ENCODE data around the gene P2RY13.
A peak's percentile ranks its signal among the peaks of the same experiment; 100 is the strongest.

P2RY13 gene

DNA sequence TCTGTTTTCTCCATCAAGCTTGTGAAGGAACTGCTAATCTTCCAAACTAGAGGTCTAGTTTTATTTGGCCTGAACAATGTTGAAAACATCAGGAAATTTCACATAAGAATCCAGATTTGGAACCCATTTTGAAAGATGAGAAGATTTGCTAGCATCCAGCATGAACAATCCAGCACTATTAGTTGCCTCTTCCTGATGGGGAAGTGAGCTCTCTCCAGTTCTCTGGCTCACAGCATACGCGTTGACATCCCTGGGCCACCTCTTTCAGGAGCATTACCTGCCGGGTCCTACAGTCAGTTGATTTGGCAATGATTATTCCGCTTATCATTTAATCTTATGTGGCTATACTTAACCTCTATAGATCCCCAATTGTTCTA, 23.6 kb downstream of the P2RY13 start:
- Histone ChIP-seq H3K27me3 (ENCODE audit: control insufficient read depth in 3 of 3, insufficient read depth in 3 of 3, low read depth in 1 of 3, low read length in 3 of 3) (no peaks in the 10 kb centered on the region), H3K4me2 (ENCODE audit: insufficient read depth, low read length, poor library complexity, severe bottlenecking) (no peak overlapping the region), H3K14ac (ENCODE audit: low read length) (no peak overlapping the region), H3K23ac (ENCODE audit: low read depth, low read length, poor library complexity) (no peak overlapping the region), H3K18ac (ENCODE audit: low read length) (no peak overlapping the region), H3K9me3 (replicated peaks in 1 of 2; ENCODE audit: control insufficient read depth in 2 of 2, insufficient read depth in 1 of 2, low read depth in 1 of 2, low read length in 2 of 2) (no peaks in the 10 kb centered on the region), H2AFZ (ENCODE audit: low read length) (no peak overlapping the region), H4K91ac (ENCODE audit: low read depth, low read length, poor library complexity) (no peak overlapping the region), H3K27ac (replicated peaks; ENCODE audit: low read length) (no peak overlapping the region), H3K9ac (ENCODE audit: low read depth, low read length, poor library complexity) (no peak overlapping the region), H3K4me1 (ENCODE audit: control insufficient read depth in 2 of 2, insufficient read depth in 1 of 2, low read depth in 1 of 2, low read length in 2 of 2) (peaks cover 6 to 9% of the 10 kb centered on the region in 2 donors), H3K4me3 (ENCODE audit: low read length in 2 of 2) (no peak overlapping the region), H4K8ac (ENCODE audit: low read depth, low read length) (no peak overlapping the region), H2BK5ac (ENCODE audit: low read length) (no peak overlapping the region), H2BK12ac (ENCODE audit: low read length) (no peak overlapping the region), H2AK5ac (ENCODE audit: low read depth, low read length) (no peak overlapping the region), H3K4ac (ENCODE audit: low read length) (no peak overlapping the region), H3K79me1 (ENCODE audit: low read depth, low read length) (no peaks in the 10 kb centered on the region), H2BK15ac (ENCODE audit: low read length) (no peak overlapping the region), H2BK120ac (ENCODE audit: low read depth, low read length) (no peak overlapping the region), H3K36me3 (replicated peaks in 1 of 2; ENCODE audit: control insufficient read depth in 2 of 2, insufficient read depth in 2 of 2, low read length in 2 of 2) (no peaks in the 10 kb centered on the region)
- no CpG with 5 or more reads among the region's 4 CpGs for WGBS, 2 donors (ENCODE audit: extremely low coverage in 2 of 2, insufficient read length in 2 of 2, insufficient replicate concordance in 1 of 2)
- no peak for DNase-seq (ENCODE audit: low spot score)

DNA sequence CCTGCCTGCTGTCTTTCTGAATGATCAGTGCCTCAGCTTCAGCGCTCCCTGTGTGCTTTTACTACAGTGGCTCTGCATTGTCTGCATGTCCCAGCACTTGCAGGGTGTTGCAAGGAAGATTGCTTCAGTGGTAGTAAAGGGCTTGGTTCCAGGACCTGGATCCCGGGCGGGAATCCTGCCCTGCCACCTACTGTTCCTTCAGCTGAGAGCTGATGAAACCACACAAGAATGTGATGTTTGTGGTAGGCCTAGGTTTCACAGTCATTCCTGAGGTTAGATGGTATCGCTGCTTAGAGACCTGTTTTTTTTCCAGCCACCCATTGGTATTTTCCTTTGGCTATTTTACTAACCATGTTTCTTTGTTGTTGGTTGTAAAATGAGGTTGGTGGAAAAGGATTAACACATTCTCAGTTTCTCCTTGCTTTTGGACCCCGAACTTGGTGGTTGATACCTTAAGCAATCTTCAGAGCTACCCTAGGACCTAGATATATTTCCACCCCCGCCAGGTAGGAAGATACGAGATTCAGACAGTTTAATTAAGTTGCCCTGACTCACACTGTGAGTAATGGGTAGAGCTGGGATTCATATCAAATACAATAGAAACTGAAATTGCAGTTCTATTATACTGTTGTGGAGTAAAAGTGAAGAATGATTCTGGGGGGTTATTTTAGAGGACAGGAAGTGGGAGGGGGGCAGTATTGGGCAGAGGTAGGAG, 24.1 kb downstream of the P2RY13 start:
- peak overlapping the region; percentile 25 for H3K9ac ChIP-seq (ENCODE audit: low read depth, low read length, poor library complexity)
- no peaks in the 10 kb centered on the region for H3K36me3 ChIP-seq (replicated peaks in 1 of 2; ENCODE audit: control insufficient read depth in 2 of 2, insufficient read depth in 2 of 2, low read length in 2 of 2)
- no peak overlapping the region for H2BK5ac ChIP-seq (ENCODE audit: low read length)
- H3K23ac ChIP-seq (ENCODE audit: low read depth, low read length, poor library complexity): no peak overlapping the region
- no peaks in the 10 kb centered on the region for H3K79me1 ChIP-seq (ENCODE audit: low read depth, low read length)
- no peak for DNase-seq (ENCODE audit: low spot score)
- peaks cover 6 to 9% of the 10 kb centered on the region in 2 donors for H3K4me1 ChIP-seq (ENCODE audit: control insufficient read depth in 2 of 2, insufficient read depth in 1 of 2, low read depth in 1 of 2, low read length in 2 of 2)
- peak overlapping the region; percentile 46 for H3K18ac ChIP-seq (ENCODE audit: low read length)
- no peak overlapping the region for H3K14ac ChIP-seq (ENCODE audit: low read length)
- H4K91ac ChIP-seq (ENCODE audit: low read depth, low read length, poor library complexity): no peak overlapping the region
- H3K27ac ChIP-seq (replicated peaks; ENCODE audit: low read length): no peak overlapping the region
- H2BK12ac ChIP-seq (ENCODE audit: low read length): no peak overlapping the region
- no peak overlapping the region for H2BK15ac ChIP-seq (ENCODE audit: low read length)
- no peaks in the 10 kb centered on the region for H3K9me3 ChIP-seq (replicated peaks in 1 of 2; ENCODE audit: control insufficient read depth in 2 of 2, insufficient read depth in 1 of 2, low read depth in 1 of 2, low read length in 2 of 2)
- no CpG with 5 or more reads among the region's 7 CpGs for WGBS, 2 donors (ENCODE audit: extremely low coverage in 2 of 2, insufficient read length in 2 of 2, insufficient replicate concordance in 1 of 2)
- H4K8ac ChIP-seq (ENCODE audit: low read depth, low read length): no peak overlapping the region
- H3K4me3 ChIP-seq (ENCODE audit: low read length in 2 of 2): no peak overlapping the region
- no peak overlapping the region for H2AK5ac ChIP-seq (ENCODE audit: low read depth, low read length)
- no peaks in the 10 kb centered on the region for H3K27me3 ChIP-seq (ENCODE audit: control insufficient read depth in 3 of 3, insufficient read depth in 3 of 3, low read depth in 1 of 3, low read length in 3 of 3)
- no peak overlapping the region for H3K4me2 ChIP-seq (ENCODE audit: insufficient read depth, low read length, poor library complexity, severe bottlenecking)
- no peak overlapping the region for H3K4ac ChIP-seq (ENCODE audit: low read length)
- H2BK120ac ChIP-seq (ENCODE audit: low read depth, low read length): no peak overlapping the region
- H2AFZ ChIP-seq (ENCODE audit: low read length): no peak overlapping the region

DNA sequence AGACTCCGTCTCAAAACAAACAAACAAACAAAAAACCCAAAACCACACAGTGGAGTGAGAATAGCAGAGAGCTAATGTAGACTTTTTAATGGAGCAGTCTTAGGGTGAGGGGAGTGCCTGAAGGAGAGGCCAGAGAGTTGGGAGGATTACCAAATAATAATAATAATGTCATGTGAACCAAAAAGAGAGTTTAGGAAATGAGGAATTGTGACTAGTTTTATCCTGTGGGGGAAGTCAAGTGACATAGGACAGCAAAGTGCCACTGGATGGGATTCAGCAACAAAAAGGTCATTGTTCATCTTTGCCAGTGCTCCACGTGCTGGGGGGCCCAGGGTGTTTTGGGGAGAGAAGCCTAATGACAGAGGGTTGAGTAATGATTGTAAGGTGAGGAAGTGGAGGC, 25.6 kb downstream of the P2RY13 start:
- H3K79me1 ChIP-seq (ENCODE audit: low read depth, low read length): no peaks in the 10 kb centered on the region
- no peak overlapping the region for H2AFZ ChIP-seq (ENCODE audit: low read length)
- no peak overlapping the region for H3K4ac ChIP-seq (ENCODE audit: low read length)
- H3K4me1 ChIP-seq (ENCODE audit: control insufficient read depth in 2 of 2, insufficient read depth in 1 of 2, low read depth in 1 of 2, low read length in 2 of 2): peaks cover 6 to 9% of the 10 kb centered on the region in 2 donors
- no peaks in the 10 kb centered on the region for H3K9me3 ChIP-seq (replicated peaks in 1 of 2; ENCODE audit: control insufficient read depth in 2 of 2, insufficient read depth in 1 of 2, low read depth in 1 of 2, low read length in 2 of 2)
- H3K9ac ChIP-seq (ENCODE audit: low read depth, low read length, poor library complexity): no peak overlapping the region
- H2AK5ac ChIP-seq (ENCODE audit: low read depth, low read length): no peak overlapping the region
- H2BK12ac ChIP-seq (ENCODE audit: low read length): no peak overlapping the region
- no peak overlapping the region for H3K18ac ChIP-seq (ENCODE audit: low read length)
- H3K4me2 ChIP-seq (ENCODE audit: insufficient read depth, low read length, poor library complexity, severe bottlenecking): no peak overlapping the region
- no peak overlapping the region for H2BK120ac ChIP-seq (ENCODE audit: low read depth, low read length)
- H3K27ac ChIP-seq (replicated peaks; ENCODE audit: low read length): no peak overlapping the region
- H2BK15ac ChIP-seq (ENCODE audit: low read length): no peak overlapping the region
- no peak for DNase-seq (ENCODE audit: low spot score)
- H3K4me3 ChIP-seq (ENCODE audit: low read length in 2 of 2): no peak overlapping the region
- no peaks in the 10 kb centered on the region for H3K27me3 ChIP-seq (ENCODE audit: control insufficient read depth in 3 of 3, insufficient read depth in 3 of 3, low read depth in 1 of 3, low read length in 3 of 3)
- no peak overlapping the region for H2BK5ac ChIP-seq (ENCODE audit: low read length)
- H3K14ac ChIP-seq (ENCODE audit: low read length): no peak overlapping the region
- no CpG with 5 or more reads among the region's 2 CpGs for WGBS, 2 donors (ENCODE audit: extremely low coverage in 2 of 2, insufficient read length in 2 of 2, insufficient replicate concordance in 1 of 2)
- H4K91ac ChIP-seq (ENCODE audit: low read depth, low read length, poor library complexity): no peak overlapping the region
- no peak overlapping the region for H4K8ac ChIP-seq (ENCODE audit: low read depth, low read length)
- no peaks in the 10 kb centered on the region for H3K36me3 ChIP-seq (replicated peaks in 1 of 2; ENCODE audit: control insufficient read depth in 2 of 2, insufficient read depth in 2 of 2, low read length in 2 of 2)
- H3K23ac ChIP-seq (ENCODE audit: low read depth, low read length, poor library complexity): no peak overlapping the region

DNA sequence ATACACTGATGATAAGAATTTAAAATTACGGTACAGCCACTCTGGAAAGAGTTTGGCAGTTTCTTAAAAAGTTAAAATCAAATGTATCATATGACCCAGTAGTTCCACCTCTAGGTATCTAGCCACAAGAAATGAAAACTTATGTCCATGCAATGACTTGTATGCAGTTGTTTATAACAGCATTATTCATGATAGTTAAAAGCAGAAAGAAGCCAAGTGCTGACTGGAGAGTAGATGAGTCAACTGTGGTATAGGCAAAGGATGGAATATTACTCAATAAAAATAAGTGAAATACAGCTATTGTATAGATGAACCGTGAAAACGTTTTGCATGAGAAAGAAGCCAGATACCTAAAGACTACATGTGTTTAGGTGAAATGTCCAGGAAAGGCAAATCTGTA, 27.6 kb downstream of the P2RY13 start:
- H3K9ac ChIP-seq (ENCODE audit: low read depth, low read length, poor library complexity): no peak overlapping the region
- no peak overlapping the region for H4K91ac ChIP-seq (ENCODE audit: low read depth, low read length, poor library complexity)
- no peaks in the 10 kb centered on the region for H3K36me3 ChIP-seq (replicated peaks in 1 of 2; ENCODE audit: control insufficient read depth in 2 of 2, insufficient read depth in 2 of 2, low read length in 2 of 2)
- no peak overlapping the region for H4K8ac ChIP-seq (ENCODE audit: low read depth, low read length)
- H2BK120ac ChIP-seq (ENCODE audit: low read depth, low read length): no peak overlapping the region
- no peak overlapping the region for H3K4me3 ChIP-seq (ENCODE audit: low read length in 2 of 2)
- H2BK5ac ChIP-seq (ENCODE audit: low read length): no peak overlapping the region
- H3K27me3 ChIP-seq (ENCODE audit: control insufficient read depth in 3 of 3, insufficient read depth in 3 of 3, low read depth in 1 of 3, low read length in 3 of 3): no peaks in the 10 kb centered on the region
- H3K4me1 ChIP-seq (ENCODE audit: control insufficient read depth in 2 of 2, insufficient read depth in 1 of 2, low read depth in 1 of 2, low read length in 2 of 2): peaks cover 6 to 9% of the 10 kb centered on the region in 2 donors
- DNase-seq (ENCODE audit: low spot score): no peak
- H2AFZ ChIP-seq (ENCODE audit: low read length): no peak overlapping the region
- no peak overlapping the region for H3K18ac ChIP-seq (ENCODE audit: low read length)
- WGBS, 2 donors (ENCODE audit: extremely low coverage in 2 of 2, insufficient read length in 2 of 2, insufficient replicate concordance in 1 of 2): no CpG with 5 or more reads among the region's 3 CpGs
- no peak overlapping the region for H3K23ac ChIP-seq (ENCODE audit: low read depth, low read length, poor library complexity)
- H3K9me3 ChIP-seq (replicated peaks in 1 of 2; ENCODE audit: control insufficient read depth in 2 of 2, insufficient read depth in 1 of 2, low read depth in 1 of 2, low read length in 2 of 2): no peaks in the 10 kb centered on the region
- H3K79me1 ChIP-seq (ENCODE audit: low read depth, low read length): no peaks in the 10 kb centered on the region
- H3K4me2 ChIP-seq (ENCODE audit: insufficient read depth, low read length, poor library complexity, severe bottlenecking): no peak overlapping the region
- H2BK12ac ChIP-seq (ENCODE audit: low read length): no peak overlapping the region
- no peak overlapping the region for H3K27ac ChIP-seq (replicated peaks; ENCODE audit: low read length)
- H2BK15ac ChIP-seq (ENCODE audit: low read length): no peak overlapping the region
- no peak overlapping the region for H3K14ac ChIP-seq (ENCODE audit: low read length)
- H2AK5ac ChIP-seq (ENCODE audit: low read depth, low read length): no peak overlapping the region
- H3K4ac ChIP-seq (ENCODE audit: low read length): no peak overlapping the region
